Stimulated activated naive CD4-positive, alpha-beta T cell treated with Interleukin-2 at 50 U/mL for 16 hours (primary cell): ENCODE data around the gene EIF2B1.

Source experiments
- DNase-seq: peaks from one replicate; lab custom pipeline; 2025; lab: John Stamatoyannopoulos, UW

EIF2B1 gene

GRCh38 chr12:123633379-123634141 lies at the start of gene EIF2B1, which contains the start of gene GTF2H3:
TSS of gene EIF2B1 (minus strand) at chr12:123633686. CDS start at chr12:123633557, 129 bp downstream.
TSS of gene GTF2H3 (plus strand) at chr12:123633829. CDS start at chr12:123633860, 31 bp downstream.
- DNase-seq: peak; percentile 96

- no peak for DNase-seq
These were observed 48.1 kb upstream of the EIF2B1 start for GRCh38 chr12:123681605-123682004.

DNA sequence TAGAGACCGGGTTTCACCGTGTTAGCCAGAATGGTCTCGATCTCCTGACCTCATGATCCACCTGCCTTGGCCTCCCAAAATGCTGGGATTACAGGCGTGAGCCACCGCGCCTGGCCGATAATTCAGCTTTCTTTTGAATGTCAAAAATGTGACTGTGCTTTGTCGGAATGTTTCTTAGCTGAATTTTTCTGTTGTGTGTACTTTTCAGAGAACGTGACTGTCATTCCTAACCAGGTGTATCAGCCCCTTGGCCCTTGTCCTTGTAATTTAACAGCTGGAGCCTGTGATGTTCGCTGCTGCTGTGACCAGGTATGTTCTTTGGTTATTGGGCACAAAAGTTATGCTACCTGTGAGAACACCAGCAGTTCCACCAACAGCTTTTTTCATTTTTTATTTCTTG lies 45.5 kb upstream of the EIF2B1 start:
- DNase-seq: no peak

- no peak for DNase-seq
These were observed 43.3 kb upstream of the EIF2B1 start for GRCh38 chr12:123676616-123677320.

DNA sequence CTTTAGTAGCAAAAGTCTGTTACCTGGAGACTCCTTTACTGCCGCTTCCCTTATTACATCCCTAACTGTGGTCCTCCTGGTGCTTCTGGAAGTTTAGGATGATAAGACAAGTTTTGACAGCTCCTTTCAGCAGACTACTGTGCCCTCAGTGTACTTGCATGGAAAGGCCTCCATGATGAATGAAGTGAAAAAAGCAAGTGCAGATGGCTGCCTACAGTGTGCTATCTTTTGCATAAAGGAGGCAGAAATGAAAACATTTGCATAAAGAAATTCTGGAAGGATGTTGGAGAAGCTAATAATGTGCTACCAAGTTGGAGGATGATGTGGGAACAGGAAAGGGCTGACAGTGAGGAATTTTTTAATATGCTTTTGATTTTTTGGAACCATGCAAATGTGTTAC lies 42.0 kb upstream of the EIF2B1 start:
- no peak for DNase-seq

GRCh38 chr12:123671876-123672275 lies 38.4 kb upstream of the EIF2B1 start:
- DNase-seq: no peak

DNA sequence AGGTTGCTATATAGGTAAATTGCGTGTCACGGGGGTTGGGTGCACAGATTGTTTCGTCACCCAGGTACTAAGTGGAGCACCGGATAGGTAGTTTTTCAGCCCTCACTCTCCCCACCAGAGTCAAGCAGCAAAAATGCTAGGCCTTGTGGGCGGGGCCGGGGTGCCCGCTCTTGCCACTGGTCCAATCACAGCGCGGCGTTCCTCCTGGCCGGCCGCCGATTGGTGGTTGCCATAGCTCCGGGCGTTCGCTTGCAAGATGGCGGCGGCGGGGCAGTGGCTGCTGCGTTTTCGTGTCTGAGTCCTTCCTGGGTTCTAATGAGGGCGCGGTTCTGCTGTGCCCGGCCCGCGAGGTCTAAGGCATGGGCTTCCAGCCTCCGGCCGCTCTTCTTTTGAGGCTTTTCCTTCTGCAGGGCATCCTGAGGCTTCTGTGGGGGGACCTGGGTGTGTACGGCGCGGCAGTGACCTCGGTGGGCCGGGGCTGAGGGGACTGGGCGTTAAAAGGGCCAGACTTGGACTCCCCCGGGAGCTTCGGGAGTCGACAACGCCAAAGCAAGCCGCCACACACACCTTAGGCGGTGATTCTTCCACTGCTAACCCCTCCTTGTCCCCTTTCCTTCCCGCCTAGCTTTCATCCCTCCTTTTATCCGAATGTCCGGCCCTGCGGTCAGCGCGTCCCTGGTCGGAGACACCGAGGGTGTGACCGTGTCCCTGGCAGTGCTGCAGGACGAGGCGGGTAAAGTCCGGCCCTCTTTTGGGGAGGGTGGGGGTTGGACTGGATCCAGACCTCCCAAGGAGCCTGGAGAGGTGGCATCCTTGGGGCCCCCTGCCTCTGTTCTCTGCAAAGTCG lies 37.6 kb upstream of the EIF2B1 start, which contains the start of gene TCTN2:
TCTN2 (plus strand) TSS at position 232 of the 847 bp plus-strand sequence; CDS start at position 360, 128 bp downstream.
- DNase-seq: peak; percentile 94

DNA sequence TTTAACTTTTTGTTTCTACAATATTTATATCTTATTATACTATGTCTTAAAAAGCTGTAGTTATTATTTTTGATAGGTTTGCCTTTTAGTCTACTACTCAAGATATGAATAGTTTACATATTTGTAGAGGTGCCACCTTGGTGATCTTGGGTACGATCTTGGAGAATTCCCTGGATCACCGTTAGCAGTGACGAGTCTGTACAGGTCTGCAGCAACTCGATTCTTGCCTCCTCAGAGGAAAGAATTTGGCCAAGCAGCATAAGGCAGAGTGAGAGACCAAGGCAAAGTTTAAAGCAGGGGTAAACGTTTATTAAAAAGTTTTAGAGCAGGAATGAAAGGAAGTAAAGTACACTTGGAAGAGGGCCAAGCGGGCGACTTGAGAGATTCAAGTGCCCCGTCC lies 34.3 kb upstream of the EIF2B1 start:
- no peak for DNase-seq

DNA sequence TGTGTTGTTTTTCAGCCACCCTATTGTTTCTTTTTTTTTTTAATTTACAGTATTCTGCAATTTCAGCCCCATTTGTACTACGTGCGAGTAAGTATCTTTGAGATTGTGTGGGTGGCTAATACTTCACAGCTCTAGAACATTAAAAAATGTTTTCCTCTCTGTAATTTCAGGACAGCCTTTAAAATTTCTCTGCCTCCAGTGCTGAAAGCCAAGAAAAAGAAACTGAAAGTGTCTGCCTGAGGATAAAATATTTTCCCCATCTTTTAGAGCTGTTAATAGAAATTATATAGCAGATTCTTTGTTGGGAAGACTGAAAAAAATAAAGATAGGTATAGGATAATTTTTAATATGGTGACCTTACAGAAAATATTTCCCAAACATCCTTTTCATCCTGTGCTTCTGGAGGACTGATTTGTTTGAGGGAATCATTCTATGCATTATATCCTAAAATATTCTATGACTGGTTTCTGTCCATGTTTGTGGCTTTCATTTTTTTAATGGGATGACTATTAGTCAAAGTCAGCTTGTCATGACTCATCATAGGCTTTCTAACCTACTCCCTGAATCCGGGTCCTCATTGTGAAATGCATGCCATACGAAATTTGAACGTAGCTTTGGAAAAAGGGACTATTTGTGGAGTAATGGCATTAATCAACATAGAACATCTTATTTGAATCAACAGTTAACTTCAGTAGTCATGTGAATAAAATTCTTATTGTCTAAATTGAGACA lies 26.7 kb upstream of the EIF2B1 start:
- no peak for DNase-seq

GRCh38 chr12:123657211-123657610 lies 23.7 kb upstream of the EIF2B1 start:
- DNase-seq: no peak

DNA sequence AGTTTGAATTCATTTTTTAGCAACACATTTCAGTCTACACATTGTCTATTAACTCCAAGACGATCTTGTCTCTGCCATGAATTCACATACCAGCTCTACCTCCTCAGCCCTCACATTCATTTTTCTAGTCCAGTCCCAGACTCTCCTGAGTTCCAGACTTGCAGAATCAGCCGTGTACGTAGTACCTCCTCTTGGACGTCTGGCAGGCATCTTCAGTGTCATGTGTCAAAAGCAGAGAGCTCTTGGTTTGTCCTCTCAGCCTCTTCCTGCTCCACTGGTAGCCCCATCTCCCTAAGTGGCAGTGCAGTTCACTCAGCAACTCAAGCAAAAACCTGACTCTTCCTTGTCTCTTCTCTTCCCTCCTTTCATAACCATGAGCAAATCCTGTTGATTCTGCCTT lies 22.9 kb upstream of the EIF2B1 start:
- DNase-seq: no peak

DNA sequence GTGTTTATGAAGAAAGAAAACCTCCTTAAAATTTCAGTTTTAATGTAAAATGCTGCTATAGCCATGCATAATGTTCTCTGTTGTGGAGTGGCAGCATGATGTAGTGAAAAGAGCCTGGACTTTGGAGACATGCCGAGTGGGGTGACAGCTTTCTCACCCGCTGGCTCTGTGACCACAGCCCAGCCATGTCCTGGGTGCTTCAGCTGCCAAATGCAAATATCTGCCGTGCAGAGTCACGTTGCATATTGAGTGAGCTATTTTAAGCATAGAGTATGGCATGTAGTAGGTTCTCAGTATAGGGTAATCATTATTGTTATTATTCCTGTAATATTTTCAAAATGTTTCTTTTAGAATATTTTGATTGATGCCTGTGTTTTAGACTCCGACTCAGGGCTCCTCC lies 21.9 kb upstream of the EIF2B1 start:
- no peak for DNase-seq

DNA sequence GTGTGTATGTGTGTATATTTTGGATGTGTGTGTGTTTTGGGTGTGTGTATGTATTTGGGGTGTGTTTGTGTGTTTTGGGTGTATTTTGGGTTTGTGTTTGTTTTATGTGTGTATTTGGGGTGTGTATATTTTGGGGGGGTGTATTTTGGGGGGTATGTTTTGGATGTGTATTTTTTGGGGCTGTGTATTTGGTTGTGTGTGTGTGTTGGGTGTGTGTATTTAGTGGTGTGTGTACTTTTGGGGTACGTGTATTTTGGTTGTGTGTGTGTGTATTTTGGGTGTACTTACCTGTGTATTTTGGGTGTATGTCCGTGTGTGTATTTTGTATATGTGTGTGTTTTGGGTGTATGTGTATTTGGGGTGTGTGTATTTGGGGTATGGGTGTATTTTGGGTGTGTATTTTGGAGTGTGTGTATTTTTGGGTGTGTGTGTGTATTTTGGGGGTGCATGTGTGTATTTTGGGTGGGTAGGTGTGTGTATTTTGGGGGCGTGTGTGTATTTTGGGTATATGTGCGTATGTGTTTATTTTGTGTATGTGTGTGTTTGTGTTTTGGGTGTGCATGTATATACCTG lies 20.7 kb upstream of the EIF2B1 start:
- DNase-seq: no peak

DNA sequence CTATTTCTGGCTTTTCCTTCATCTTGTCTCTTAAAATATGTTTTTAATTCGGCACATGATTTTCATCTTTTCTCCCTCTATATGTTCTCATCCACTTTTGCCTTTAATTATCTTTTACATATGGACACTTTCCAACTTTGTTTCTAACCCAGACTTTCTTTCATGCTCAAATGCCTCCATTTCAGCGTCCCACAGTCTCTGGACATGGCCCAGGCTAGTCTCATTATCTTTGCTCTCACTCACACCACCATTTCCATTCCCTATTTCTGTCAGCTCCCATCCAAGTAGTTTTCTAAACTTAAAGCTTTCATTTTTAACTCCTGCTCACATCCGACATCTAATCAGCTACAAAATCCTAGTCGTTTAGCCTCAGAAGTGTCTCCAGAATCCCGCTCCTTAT lies 14.9 kb upstream of the EIF2B1 start:
- DNase-seq: no peak

DNA sequence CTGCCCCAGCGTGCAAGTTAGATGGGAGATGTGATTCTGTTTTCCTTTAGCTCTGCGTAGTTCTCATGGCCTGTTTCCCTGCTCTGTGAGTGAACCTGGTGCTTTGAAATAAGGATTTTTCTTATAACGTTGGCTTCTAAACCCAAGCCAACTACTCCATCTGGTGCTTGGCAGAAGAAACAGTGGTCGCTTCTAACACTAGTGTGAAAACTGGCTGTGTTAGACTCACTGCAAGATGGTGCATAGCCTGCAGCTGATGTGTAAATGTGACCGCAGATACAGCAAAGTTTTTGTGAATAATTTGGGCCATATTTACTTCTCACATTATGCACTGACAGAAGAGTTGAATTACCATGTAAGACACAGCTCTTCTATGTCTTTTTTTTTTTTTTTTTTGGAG lies 12.4 kb upstream of the EIF2B1 start:
- DNase-seq: no peak

DNA sequence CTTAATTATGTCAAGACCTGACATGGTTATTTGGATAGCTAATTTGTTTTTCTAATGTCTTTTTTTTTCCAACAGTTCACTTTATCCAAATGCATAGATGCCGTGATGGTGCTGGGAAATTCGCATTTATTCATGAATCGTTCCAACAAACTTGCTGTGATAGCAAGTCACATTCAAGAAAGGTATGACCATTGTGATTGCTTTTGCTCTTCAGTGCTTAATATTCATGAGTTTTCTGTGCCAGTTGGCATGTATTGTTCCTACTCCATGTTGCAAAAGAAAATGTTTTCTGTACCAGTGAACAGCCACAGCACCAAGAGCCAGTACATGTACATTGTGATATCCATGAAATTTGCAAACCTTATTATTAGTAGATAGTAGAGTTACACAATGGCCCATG lies 11.9 kb upstream of the EIF2B1 start:
- no peak for DNase-seq

DNA sequence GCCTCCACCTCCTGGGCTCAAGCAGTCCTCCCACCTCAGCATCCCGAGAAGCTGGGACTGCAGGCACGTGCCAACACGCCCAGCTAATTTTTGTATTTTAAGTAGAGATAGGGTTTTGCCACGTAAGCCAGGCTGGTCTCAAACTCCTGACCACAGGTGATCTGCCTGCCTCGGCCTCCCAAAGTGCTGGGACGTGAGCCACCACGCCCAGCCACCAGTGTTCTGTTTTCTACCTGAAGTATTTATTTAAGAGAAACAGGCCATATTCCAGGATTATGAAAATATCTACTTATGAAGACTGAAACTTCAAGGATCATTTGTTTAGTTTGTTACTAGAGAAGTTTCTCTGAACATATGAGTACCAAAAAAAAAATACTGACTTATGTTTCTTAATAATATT lies 10.4 kb upstream of the EIF2B1 start:
- no peak for DNase-seq

DNA sequence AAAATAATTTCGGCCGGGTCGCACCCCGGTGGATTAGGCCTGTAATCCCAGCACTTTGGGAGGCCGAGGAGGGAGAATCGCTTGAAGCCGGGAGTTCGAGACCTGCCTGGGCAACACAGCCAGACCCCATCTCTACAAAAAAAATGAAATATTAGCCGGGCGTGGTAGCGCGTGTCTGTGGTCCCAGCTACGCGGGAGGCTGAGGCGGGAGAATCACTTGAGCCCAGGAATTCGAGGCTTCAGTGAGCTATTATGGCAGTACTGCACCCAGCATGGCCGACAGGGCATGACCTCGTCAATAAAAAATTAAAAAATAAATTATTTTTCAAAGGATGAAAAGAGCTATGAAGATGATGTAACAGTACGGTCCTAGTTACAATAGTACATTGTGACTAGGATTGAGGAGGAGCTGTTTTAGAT lies 666 bp upstream of the EIF2B1 start:
- DNase-seq: no peak

DNA sequence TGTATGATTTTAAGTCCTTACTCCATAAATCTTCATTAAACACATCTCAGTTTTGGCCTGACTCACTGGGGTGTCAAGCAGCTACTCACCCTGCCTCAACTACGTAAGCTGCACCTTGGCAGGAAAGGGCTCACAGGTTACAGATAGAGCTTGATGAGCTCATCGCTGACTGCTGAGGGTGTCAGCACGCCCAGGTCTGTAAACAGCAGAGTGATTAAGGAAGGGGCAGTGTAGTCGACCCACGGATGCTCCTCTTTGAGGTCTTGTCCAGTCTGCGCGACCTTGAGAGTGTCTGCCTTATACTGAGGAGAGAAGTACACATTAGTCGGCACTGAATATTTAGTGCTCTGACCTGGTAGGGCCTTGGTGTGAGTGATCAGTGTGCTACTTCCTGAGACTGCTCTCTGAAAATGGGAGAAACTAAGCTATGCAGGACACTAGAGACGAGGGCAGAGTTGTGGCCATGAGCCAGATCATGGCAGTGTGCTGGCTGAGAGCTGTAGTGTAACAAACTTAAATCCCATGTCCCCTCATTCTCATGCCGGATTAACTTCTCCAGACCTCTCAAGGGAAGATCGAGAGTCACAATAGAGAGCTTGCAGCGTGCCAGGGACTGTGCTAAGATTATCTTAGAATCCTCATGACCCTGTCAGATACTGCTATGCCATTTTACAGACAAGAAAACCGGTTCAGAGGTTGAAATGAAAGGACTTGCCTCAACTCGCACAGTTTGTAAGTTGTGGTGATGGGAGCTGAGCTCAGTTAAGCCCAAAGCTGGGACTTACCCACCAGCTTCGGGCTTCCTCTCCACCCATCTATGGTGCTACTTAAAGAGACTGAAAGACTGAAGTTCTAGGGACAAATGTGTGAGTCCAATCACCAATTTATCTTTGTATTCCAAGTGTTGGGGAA lies 11.6 kb downstream of the EIF2B1 start:
- DNase-seq: no peak

- no peak for DNase-seq
These were observed 12.4 kb downstream of the EIF2B1 start for GRCh38 chr12:123621101-123621500.
